Tibial nerve (tissue), 4 donors: ENCODE results near the gene DOK6. TPM values are rescaled to one million over a fixed set of nuclear protein-coding genes. Genes with fewer than 3 reads are reported as not detected.

Source experiments
- DNase-seq, 2 donors: peaks; one replicate each; pipeline ENCODE4 v3.0.0-alpha.2; 2019; ENCODE audit warnings: low spot score in 2 of 2
- H3K27ac ChIP-seq, 4 donors: fragments of 200-600 bp; sonication (generic) in 3 of 4; one replicate each; pipeline ENCODE4 v1.5.1; 2017 to 2019; ENCODE audit warnings: mild to moderate bottlenecking in 1 of 4
- H3K27me3 ChIP-seq, 2 donors: fragments of 200-600 bp; sonication (generic) in 1 of 2; one replicate each; pipeline versions ENCODE4 v1.5.1 to v1.6.0; 2017 to 2019
- H3K36me3 ChIP-seq, 3 donors: fragments of 200-600 bp; sonication (generic); one replicate each; pipeline ENCODE4 v1.5.1; 2018 to 2019
- H3K4me1 ChIP-seq, 4 donors: fragments of 200-600 bp; sonication (generic) in 3 of 4; one replicate each; pipeline ENCODE4 v1.5.1; 2017 to 2019
- H3K4me3 ChIP-seq, 4 donors: fragments of 200-600 bp; sonication (generic) in 3 of 4; one replicate each; pipeline ENCODE4 v1.5.1; 2017 to 2019; ENCODE audit warnings: mild to moderate bottlenecking in 1 of 4, moderate library complexity in 1 of 4
- H3K9me3 ChIP-seq, 4 donors: fragments of 200-600 bp; sonication (generic) in 3 of 4; one replicate each; pipeline ENCODE4 v1.5.1; 2017 to 2019
- CTCF ChIP-seq, 5 experiments: fragments of 200-600 bp in 3 of 5; fragments of 450-650 bp in 2 of 5; sonication (generic) in 3 of 5; IDR thresholded peaks; one replicate each; pipeline ENCODE4 v1.5.1; 2016 to 2019; ENCODE audit warnings: antibody characterized with exemption in 5 of 5, mild to moderate bottlenecking in 3 of 5, moderate library complexity in 2 of 5
- EP300 ChIP-seq, 2 donors: sonication (generic); formaldehyde crosslinking; IDR thresholded peaks; one replicate each; pipeline ENCODE4 v1.6.1; 2017; ENCODE audit warnings: antibody characterized with exemption in 2 of 2, mild to moderate bottlenecking in 1 of 2
- POLR2A ChIP-seq, 2 donors: fragments of 450-650 bp; IDR thresholded peaks; one replicate each; pipeline ENCODE4 v1.6.1; 2017; ENCODE audit warnings: antibody characterized with exemption in 2 of 2, mild to moderate bottlenecking in 2 of 2, moderate library complexity in 2 of 2
- WGBS, 2 donors: methylation state at CpG; one replicate each; pipeline ENCODE4 v1.1.5; 2018; 5-methylcytosine and 5-hydroxymethylcytosine counted together
- total RNA-seq, 4 donors: library from RNA; depleted of rRNA; stranded (reverse); fragments of >200 nt; gene quantifications; one replicate each; pipeline ENCODE4 v1.1.0, GENCODE V29; 2016

Gene DOK6
- total RNA-seq, 4 donors from 2014 or later: 4.0 to 28.6 (median 6.1) TPM

GRCh38 chr18:69469444-69469919 is 68.8 kb downstream of the DOK6 start:
- H3K4me1 ChIP-seq: peaks cover 0 to 1% (median 0%) of the 10 kb centered on the region in 4 donors
- H3K27ac ChIP-seq: no peak overlapping the region
- TF ChIP-seq EP300 (IDR thresholded peaks at IDR 0.05): no peak
- no peak for TF ChIP-seq POLR2A (IDR thresholded peaks at IDR 0.05)
- TF ChIP-seq CTCF (IDR thresholded peaks at IDR 0.05): no peak
- H3K36me3 ChIP-seq: no peaks in the 10 kb centered on the region
- 90 to 92% methylated on average over 25 to 27 of the region's 27 CpGs for WGBS, 2 donors
- H3K9me3 ChIP-seq: no peaks in the 10 kb centered on the region
- H3K27me3 ChIP-seq: no peaks in the 10 kb centered on the region
- no peak overlapping the region for H3K4me3 ChIP-seq
- no peak for DNase-seq

GRCh38 chr18:69480460-69480859 is 79.8 kb downstream of the DOK6 start:
- Histone ChIP-seq H3K4me1 (no peaks in the 10 kb centered on the region), H3K4me3 (no peak overlapping the region), H3K27me3 (no peaks in the 10 kb centered on the region), H3K9me3 (no peaks in the 10 kb centered on the region), H3K27ac (no peak overlapping the region), H3K36me3 (no peaks in the 10 kb centered on the region)
- WGBS, 2 donors: 90 to 93% methylated on average over 5 of the region's 5 CpGs
- TF ChIP-seq POLR2A (IDR thresholded peaks at IDR 0.05): no peak
- no peak for TF ChIP-seq CTCF (IDR thresholded peaks at IDR 0.05)
- no peak for TF ChIP-seq EP300 (IDR thresholded peaks at IDR 0.05)
- DNase-seq: no peak

GRCh38 chr18:69483574-69483973 is 82.9 kb downstream of the DOK6 start:
- 88 to 92% methylated on average over 5 of the region's 5 CpGs for WGBS, 2 donors
- H3K4me3 ChIP-seq: no peak overlapping the region

GRCh38 chr18:69484699-69485396 is 84.2 kb downstream of the DOK6 start:
- TF ChIP-seq POLR2A (IDR thresholded peaks at IDR 0.05) (no peak), CTCF (IDR thresholded peaks at IDR 0.05) (no peak), EP300 (IDR thresholded peaks at IDR 0.05) (no peak)
- H3K27me3 ChIP-seq: no peaks in the 10 kb centered on the region
- H3K4me3 ChIP-seq: no peak overlapping the region
- no peak overlapping the region for H3K27ac ChIP-seq
- DNase-seq: no peak
- peaks cover 0 to 1% (median 0%) of the 10 kb centered on the region in 4 donors for H3K4me1 ChIP-seq
- WGBS, 2 donors: 67 to 70% methylated on average over 6 of the region's 6 CpGs
- peaks cover 0 to 4% (median 0%) of the 10 kb centered on the region in 3 donors for H3K36me3 ChIP-seq
- H3K9me3 ChIP-seq: no peaks in the 10 kb centered on the region

More at GRCh38 chr18:69483574-69483973, 82.9 kb downstream of the DOK6 start:
- no peaks in the 10 kb centered on the region for H3K9me3 ChIP-seq
- no peak for DNase-seq
- H3K4me1 ChIP-seq: no peaks in the 10 kb centered on the region
- no peaks in the 10 kb centered on the region for H3K27me3 ChIP-seq
- TF ChIP-seq POLR2A (IDR thresholded peaks at IDR 0.05) (no peak), CTCF (IDR thresholded peaks at IDR 0.05) (no peak), EP300 (IDR thresholded peaks at IDR 0.05) (no peak)
- H3K36me3 ChIP-seq: peaks cover 0 to 4% (median 0%) of the 10 kb centered on the region in 3 donors
- H3K27ac ChIP-seq: no peak overlapping the region
